DND-41 (cell line): ENCODE results near the gene CYFIP2.

ENCODE experiments used
- EZH2 ChIP-seq: IDR thresholded peaks from 3 replicates; pipeline ENCODE4 v1.6.1; 2012; ENCODE audit warnings: borderline replicate concordance, low read depth, mild to moderate bottlenecking, moderate library complexity, low read length, inconsistent platforms; ENCODE audit not compliant: severe bottlenecking
- TF ChIP-seq, protein P1 (sequence below): IDR thresholded peaks from 2 replicates; pipeline ENCODE4 v1.5.1; 2012; ENCODE audit warnings: borderline replicate concordance, low read length, moderate library complexity, mild to moderate bottlenecking; ENCODE audit not compliant: poor library complexity, severe bottlenecking; ENCODE audit errors: extremely low read depth

DNA sequence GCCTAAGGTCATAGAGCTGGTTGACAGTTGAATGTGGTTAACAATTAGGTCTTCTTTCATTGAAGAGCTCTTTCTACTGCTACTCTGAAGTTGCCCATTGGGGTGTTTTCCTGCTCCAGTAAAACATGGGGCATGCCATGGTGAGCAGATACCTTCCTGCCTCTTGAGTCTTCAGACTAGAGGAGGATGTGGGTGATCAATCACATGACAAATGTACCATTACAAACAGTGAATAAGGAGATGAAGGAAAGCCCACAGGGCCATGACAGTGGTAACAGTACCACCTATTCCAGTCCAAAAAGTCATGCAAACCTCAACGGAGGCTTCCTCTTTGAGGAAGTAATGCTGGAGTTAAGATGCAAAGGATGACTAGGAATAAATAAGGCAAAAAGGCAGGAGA is 73.5 kb downstream of the CYFIP2 start:
- TF ChIP-seq, protein P1, sequence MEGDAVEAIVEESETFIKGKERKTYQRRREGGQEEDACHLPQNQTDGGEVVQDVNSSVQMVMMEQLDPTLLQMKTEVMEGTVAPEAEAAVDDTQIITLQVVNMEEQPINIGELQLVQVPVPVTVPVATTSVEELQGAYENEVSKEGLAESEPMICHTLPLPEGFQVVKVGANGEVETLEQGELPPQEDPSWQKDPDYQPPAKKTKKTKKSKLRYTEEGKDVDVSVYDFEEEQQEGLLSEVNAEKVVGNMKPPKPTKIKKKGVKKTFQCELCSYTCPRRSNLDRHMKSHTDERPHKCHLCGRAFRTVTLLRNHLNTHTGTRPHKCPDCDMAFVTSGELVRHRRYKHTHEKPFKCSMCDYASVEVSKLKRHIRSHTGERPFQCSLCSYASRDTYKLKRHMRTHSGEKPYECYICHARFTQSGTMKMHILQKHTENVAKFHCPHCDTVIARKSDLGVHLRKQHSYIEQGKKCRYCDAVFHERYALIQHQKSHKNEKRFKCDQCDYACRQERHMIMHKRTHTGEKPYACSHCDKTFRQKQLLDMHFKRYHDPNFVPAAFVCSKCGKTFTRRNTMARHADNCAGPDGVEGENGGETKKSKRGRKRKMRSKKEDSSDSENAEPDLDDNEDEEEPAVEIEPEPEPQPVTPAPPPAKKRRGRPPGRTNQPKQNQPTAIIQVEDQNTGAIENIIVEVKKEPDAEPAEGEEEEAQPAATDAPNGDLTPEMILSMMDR: no peak
- TF ChIP-seq EZH2: no peak
